Measurements from ENCODE around the gene STAT1.
"Not testable (repeated sequence)": the region's sequence is repeated elsewhere in the genome, so short reads cannot be mapped to it uniquely, and the experiment has no call there.

Gene STAT1

DNA sequence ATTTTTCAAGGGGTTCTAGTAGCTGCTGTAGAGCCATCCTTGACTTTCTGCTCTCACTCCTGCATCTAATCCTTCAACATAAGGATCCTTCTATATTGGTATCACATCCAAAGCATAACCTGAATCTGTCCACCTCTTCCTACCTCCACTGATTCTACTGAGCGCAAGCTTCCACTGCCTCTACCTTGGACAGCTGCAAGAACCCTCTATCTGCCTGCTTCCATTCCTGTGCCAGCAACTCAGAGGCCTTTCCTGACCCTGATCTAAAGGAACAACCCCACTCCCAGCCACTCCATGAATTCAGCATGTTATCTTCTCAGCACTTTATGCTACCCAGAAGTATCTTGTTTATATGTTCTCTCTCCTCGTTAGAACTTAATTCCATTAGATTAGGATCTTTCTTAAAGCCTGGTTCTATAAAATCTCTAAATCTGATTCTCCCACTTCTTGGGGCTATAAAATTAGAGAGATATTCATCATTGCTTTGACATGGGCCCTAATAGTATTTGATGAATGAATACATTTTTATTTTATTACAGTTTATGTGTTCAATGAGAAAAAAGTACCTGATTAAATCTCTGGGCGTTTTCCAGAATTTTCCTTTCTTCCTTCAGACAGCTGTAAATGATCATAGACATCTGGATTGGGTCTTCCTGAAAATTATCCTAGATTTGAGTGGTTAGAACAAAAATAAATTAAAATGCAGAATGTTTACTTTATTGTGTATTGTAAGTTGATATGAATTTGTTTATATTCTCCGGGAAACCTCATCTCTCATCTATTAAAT is 6.8 kb downstream of the STAT1 start:
- DNase-seq (ENCODE audit: low read depth): no peak

DNA sequence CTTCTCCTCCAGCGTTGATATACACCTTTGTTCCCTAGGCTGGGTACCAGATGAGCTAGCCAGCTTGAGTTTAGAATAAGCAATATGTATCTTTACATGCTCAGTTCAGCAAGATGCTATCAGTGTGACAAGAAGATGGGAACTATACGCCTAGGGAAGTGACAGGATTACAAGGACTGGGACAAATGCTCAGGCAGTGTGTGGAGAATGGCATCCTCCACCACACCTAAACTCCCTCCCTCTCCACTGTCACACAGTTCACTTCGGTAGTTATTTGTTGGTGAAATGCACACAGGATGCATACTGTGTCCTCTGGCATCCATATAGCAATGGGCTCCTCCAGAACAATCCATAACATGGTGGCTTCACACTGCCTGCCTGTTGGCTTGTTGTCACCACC is 7.7 kb downstream of the STAT1 start:
- no peak for DNase-seq (ENCODE audit: low read depth)

DNA sequence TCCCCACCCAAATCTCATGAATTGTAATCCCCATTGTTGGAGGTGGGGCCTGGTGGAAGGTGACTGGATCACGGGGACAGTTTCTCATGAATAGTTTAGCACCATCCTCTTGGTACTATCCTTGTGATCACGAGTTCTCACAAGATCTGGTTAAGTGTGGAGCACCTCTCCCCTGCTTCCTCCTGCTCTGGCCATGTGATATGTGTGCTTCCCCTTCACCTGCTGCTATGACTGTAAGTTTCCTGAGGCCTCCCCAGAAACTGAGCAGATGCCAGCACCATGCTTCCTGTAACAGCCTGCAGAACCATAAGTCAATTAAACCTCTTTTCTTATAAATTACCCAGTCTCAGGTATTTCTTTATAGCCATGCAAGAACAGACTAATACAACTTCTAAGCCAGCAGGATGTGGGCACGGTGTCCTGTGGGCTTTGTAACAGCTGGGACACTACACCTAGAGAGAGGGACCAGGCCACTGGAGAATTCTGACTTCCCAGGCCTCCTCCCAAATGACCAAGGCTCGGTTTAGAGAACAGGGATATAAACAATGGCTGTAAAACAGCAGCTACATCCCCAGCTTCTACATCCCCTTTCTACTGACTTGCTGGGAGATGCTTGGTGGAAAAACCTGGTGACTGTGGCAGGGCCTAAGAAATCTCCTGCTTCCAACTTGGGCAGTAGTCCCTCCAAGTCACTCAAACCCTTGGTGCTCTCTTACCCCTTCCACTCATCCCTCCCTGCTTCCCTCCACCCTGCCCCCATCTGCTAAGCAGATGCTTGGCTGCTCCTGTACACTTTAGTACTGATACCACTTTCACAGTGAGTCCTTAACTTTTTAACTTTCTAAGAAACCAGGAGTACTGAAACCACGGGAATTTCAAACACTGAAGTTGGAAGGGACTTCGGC is 10.3 kb downstream of the STAT1 start:
- DNase-seq (ENCODE audit: low read depth): no peak

DNA sequence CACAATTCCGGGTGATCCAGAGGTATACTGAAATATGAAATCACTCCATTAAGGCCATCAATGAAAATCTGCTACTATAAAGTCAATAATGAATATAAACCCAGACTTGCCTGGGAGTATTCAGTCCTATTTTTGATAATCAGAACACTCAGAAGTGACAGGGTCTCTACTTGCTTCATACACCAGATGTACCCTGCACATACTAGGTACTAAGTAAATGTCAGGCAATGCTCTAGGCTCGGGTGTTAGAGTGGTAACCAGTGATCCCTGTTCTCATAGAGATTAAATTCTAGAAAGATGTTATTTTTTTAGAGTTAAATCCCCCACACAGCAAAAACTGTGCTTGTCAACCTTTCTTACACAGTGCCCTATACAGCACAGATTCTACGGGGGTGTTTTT is 12.3 kb downstream of the STAT1 start:
- DNase-seq (ENCODE audit: low read depth): no peak

DNA sequence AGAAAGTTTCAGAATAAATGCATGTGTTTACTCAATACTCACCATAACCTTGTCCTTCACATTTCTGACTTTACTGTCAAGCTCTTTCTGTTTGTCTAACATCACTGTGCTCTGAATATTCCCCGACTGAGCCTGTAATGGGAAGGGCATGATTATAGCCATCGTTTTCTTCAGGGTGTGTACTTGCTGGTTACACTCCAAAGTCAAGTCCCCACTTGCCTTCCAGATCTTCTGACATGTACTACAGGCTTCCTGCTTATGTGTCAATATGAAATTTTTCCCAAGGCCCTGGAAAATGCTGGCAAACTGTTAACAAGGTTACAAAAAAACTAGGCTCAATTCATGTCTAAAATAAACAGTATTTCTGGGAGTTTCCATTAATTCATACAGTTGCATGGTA is 12.9 kb downstream of the STAT1 start:
- DNase-seq (ENCODE audit: low read depth): no peak

DNA sequence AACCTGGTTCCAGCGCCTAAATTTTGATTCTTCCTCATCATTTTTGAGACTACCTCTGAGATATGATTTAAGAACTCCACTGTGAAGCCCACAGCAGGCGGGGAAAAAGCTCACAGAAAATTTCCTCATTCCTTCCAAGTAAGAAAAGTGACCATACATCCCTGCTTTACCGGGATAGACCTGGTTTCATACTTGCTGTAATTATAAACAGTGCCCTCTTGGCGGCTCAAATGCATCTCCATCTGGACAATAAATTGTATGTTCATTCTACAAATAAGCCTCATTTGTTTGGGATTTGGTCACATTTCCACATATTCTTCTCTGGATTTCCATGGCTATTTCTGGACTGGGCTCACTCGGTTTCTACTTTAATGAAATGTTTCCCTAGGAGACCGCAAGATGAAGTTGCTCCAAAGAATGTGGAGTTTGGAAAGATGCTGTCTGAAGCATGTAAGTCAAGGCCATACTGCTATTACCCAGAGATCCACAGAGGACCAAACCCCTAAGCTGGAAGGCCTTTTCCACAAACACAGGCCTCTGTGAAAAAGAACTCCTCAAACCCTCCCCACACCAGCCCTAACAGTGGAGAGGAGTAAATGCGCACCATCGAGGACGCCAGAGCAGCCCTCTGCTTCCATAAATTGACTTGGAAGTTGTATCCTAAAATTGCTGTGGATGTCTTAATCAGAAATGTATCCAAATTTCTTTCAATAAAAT is 13.9 kb downstream of the STAT1 start:
- DNase-seq (ENCODE audit: low read depth): no peak

DNA sequence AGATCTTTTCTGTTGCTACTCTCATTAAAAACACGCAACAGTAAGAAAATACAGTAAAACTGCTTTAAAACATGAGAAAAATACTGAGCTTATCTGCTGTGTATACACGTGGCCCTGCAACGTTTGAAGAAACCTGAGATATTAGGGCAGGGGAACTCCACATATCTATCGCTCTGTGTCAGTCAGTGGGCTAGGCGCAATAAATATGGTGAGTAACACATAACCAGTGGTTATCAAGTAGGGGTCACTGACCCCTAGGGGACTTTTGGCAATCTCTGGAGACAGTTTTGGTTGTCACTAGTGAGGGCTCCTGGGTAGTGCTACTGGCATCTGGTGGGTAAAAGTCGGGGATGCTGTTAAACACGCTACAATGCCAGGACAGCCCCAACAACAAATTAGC is 14.9 kb downstream of the STAT1 start:
- DNase-seq (ENCODE audit: low read depth): no peak

DNA sequence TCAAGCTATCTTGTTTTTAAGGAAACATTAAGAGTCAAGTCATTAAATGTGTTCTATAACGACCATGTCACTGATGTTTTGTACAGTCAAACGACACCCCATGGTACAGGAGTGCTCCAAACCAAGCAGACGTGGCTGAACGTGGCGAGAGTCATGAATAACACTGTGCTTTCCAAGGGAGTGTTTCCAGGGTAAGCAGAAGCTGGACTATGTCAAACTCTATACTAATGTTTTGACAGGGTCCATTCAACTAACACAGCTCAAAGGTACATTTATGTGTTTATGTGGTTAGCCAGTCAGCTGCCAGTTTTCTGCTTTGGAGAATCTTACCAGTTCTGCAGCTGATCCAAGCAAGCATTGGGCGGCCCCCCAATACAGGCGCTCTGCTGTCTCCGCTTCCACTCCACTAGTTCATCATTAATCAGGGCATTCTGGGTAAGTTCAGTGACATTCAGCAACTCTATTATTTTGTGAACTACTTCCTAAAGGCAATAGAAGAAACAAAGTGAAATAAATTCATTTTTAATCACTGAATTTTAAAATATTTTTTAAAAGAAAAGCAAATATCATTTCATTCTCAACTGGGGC is 16.4 kb downstream of the STAT1 start:
- DNase-seq (ENCODE audit: low read depth): no peak

DNA sequence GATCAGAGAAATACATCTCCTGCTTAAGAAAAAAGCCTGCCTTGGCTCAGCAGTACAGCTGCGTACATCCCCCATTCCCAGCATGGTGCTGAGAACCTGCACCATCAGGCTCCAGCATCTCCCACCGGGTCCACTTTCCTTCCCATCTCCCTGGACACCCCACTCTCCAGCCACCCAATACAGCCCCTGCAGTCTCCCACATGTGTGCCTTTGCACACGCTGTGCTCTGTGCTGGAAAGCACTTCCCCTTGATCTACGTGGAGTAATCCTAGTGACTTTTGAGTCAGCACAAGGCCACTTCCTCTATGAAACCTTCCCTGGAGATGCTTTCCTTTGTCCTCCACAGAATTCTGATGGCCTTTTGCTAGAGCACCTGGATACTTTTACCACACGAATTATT is 17.0 kb downstream of the STAT1 start:
- no peak for DNase-seq (ENCODE audit: low read depth)

DNA sequence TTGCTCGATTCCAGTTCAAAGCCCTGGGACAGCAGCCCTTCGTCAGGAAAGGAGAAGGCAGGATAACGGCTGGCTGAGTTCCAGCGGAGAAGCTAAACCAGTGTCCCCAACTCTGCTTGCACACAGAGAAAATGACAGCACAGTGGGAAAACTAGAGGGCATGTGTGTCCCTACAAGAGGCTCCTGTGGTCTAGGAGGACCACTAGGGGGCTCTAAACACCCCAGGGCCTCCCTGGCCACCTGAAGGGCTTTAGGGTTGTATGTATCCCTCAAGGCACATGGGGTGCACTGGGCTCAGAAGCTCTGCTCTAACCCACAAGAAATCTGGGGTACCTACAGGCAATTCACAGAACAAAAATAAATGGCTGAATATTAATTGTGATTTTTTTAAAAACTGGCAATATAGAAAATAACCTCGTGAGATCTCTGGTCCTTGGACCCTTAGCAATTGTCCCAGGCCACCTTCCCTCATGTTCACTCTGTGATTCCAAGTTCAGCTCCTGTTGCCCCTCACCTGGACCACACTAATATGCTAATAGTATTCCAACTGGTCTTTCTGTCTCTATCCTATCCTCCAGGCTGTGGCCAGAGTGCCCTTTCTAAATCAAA is 17.5 kb downstream of the STAT1 start:
- no peak for DNase-seq (ENCODE audit: low read depth)

DNA sequence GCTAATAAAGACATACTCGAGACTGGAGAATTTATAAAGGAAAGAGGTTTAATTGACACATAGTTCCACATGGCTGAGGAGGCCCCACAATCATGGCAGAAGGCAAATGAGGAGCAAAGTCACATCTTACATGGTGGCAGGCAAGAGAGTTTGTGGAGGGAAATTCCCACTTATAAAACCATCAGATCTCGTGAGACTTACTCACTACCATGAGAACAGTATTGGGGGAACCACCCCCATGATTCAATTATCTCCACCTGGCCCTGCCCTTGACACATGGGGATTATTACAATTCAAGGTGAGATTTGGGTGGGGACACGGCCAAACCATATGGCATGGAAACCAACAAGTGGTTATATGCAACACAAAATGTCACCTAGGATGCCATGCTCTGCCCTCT is 18.7 kb downstream of the STAT1 start:
- DNase-seq (ENCODE audit: low read depth): not testable (repeated sequence)

DNA sequence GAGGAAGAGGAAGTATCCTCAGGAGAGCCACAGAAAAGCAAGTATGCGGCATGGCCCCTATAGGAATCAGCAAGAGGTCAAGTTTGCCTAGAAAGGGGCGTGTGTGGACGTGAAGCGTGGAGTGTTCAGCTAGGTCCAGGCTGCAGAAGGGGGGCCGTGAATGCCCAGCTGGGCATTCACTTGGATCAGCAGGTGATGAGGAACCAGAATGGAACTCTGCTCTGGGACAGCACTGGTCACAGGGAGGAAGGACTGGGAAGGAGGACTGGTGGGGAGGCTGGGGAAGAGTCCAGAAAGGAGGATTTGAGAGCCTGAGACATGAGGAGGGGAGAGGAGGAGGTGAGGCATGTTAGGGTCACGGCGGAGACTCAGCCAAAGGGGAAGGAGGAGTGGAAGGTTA is 19.8 kb downstream of the STAT1 start:
- no peak for DNase-seq (ENCODE audit: low read depth)

DNA sequence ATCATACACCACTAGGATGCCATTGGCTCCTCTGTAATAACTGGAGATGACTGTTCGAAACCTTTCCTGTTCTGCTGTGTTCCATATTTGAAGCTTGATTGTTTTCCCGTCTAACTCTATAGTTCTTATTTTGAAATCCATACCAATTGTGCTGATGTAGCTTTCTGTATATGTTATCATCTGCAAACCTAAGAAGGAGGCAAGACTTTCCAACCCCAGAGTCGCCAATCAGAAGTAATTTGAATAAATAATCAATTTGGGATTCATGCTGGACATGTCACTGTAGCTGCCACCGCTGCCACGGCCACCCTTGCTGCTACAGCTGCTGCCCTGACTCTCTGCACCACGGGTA is 20.7 kb downstream of the STAT1 start:
- DNase-seq (ENCODE audit: low read depth): no peak

DNA sequence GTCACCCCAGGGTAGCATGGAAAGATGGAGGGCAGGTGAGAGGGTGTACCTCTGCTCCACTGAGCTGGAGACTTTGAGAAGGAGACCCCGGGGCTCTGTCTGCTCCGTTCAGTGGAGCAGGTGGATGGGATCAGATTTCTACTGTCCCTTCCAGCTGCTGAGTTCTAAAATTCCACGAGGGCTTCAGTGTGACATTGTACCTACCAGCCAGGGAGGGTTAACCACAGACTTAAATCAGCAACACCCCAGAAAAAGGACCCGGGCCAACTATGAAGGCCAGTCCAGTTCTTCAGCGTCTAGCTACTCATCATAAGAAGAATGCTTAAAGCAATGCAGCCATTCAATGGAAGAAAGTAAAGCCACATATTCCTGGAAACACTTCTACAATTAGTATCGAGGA is 23.8 kb downstream of the STAT1 start:
- DNase-seq (ENCODE audit: low read depth): no peak

DNA sequence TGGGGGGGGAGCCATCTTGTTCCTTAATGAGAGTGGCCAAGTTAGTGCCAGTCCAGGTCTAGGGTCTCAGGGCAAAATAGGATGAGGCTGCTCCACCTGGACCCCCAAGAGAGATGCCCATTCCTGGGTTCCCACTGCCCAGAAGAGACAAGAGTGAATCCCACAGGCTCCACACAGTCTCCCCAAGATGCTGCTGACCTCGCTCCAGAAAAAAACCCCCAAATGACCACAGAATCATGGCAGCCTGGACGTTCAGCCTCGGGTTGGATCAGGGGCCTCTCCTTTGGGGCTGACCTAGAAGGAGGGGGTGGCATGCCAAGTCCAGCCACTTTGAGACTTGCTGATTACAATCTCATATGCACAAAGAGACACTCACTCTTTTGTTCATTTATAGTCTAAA is 25.1 kb downstream of the STAT1 start:
- DNase-seq (ENCODE audit: low read depth): no peak

DNA sequence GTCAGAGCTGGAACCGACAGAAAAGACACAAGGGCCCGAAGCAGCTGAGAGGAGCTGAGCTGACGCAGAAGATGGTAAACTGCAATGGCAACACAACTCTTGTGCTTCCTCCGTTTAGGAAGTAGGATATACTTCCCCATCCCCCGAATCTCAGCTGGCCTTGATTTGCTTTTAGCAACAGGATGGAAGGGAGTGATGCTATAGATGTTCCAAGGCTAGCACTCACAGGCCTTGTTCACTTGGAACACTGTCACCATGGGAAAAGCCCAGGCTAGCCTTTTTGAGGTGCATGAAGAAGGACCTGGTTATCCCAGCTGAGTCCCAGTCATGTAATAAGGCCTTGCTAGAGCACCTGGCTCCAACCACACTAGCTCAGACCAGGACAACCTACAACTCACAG is 26.0 kb downstream of the STAT1 start:
- DNase-seq (ENCODE audit: low read depth): no peak

DNA sequence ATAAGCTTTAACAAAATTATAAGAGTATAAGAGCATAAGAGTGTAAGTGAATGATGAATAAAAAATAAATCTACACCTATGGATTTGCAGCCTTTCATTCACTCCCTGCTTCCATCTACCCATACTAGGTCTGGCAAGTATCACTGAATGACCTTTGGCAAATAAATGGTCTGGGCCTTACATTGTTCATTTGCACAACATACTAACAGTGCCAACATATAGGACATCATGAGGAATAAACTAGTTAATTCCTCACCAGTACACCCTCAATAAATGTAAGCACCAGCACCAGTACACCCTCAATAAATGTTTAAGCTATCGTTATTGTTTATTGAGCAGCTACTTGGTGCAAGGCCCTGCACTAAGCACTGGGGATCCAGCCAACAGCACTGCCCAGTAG is 26.9 kb downstream of the STAT1 start:
- no peak for DNase-seq (ENCODE audit: low read depth)

DNA sequence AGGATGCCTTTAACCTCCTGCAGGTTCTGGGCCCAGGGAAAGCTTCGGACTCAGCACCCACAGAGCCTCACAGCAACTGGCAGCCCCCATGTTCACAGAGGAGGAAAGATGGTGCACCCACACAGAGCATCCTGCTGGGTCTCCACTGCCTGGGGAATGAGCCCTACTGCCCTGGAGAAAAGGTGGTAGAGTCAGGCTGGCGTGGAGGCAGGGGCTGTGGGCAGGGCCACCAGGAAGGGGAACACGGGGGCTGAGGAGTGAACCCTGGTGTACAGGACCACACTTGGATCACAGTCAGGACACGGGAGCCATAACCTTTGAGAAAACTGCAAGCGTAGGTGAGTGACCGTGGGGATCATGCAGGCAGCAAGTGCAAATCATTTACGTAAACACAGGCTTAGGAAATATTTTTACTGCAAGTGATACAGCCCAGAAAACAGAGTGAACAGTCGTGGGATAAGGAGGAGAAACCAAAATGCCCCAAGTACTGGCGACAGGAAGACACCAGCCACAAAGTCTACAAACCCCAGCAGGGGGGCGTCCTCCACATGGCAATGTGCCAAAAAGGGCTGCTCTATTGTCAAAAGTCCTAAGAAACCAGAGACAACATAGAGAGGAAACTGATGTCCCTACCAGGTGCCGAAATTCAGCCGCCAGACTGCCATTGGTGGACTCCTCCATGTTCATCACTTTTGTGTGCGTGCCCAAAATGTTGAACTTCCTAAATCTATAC is 27.6 kb downstream of the STAT1 start:
- no peak for DNase-seq (ENCODE audit: low read depth)

DNA sequence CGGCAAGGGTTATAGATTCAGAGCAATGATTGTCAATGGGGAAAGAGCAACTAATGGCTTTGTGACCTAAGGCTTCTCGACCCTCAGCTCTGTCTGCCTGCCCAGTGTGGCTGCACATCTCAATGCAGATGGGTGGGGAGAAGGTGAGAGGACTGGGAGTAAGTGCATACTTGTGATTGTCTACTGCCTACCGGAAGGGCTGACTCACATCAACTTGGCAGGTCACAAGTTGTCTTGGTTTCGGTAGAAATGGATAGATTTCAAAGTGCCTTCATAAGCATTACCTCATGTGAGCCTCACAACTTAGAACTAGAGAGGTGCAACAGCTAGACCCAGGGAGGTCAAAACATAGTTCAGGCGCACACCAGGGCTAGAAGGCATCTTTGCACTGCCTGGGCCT is 29.4 kb downstream of the STAT1 start:
- DNase-seq (ENCODE audit: low read depth): no peak

DNA sequence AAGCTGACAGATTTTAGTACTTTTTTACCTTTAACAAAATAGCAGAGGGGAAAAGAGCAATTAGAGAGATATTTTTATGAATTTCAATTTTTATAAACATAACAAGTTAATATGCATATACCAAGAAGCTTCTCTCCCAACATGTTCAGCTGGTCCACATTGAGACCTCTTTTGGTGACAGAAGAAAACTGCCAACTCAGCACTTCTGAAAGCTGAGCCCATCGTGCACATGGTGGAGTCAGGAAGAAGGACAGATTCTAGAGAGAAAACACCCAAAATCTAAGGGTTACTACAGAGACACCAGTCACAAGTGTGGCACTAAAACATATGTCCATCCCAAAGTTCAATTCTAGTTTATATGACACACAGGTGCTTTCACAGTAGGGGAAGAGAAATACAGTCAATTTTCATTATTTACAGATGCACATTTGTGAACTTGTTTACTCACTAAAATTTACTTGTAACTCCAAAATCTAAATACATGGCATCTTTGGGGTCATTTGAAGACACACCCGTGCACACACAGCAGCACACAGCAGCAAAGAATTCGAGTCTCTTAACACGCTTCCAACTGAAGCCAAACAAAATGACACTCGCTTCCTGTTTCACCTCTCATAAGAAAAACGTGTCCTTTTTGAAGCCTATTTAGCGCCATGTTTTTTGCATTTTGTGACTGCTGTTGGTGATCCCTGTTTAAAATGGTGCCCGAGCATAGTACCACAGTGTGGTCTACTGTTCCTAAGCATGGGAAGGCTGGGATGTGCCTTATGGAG is 31.5 kb downstream of the STAT1 start:
- DNase-seq (ENCODE audit: low read depth): no peak

DNA sequence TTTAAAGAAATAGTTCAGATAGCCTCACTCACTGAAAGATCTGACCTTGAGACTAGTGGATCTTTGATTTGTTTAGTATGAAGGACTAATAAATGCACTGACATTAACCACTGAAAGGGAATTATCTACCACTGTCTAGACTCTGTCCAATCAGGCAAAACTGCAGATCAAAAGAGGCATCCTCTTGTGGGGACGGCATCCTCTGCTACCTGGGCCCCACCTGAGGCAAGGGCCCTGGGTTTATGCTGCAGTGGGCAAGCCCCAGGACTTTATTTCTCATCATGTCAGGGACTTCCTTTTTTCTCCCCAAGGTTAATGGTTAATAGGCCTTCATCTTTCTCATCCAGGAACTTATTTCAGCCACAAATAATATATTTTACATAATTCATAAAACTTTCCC is 32.2 kb downstream of the STAT1 start:
- DNase-seq (ENCODE audit: low read depth): no peak
